OCI-LY7 (cell line): Measurements from ENCODE around the gene CHODL. TPM values are rescaled to one million over a fixed set of nuclear protein-coding genes. Genes with fewer than 3 reads are reported as not detected.

Experiments
- Bru-seq: library from RNA; stranded (reverse); fragments of 400-500 nt; gene quantifications from one replicate; lab custom pipeline; 2021; lab: Mats Ljungman, UMichigan
- BruChase-seq, 2 experiments: library from RNA; stranded (reverse); fragments of 400-500 nt; gene quantifications; one replicate each; lab custom pipeline; 2021; lab: Mats Ljungman, UMichigan
- BruUV-seq: library from RNA; stranded (reverse); fragments of 400-500 nt; replicated peaks from 2 replicates; lab custom pipeline; 2021; lab: Mats Ljungman, UMichigan
- CTCF ChIA-PET: fragments of 300-600 bp; sonication (Branson Sonifier 250); formaldehyde crosslinking; loops from one replicate; lab custom pipeline; 2022; ENCODE audit warnings: antibody characterized with exemption; ENCODE audit not compliant: unreplicated experiment; lab: Charles Lee
- POLR2A ChIA-PET: fragments of 300-600 bp; sonication (Branson Sonifier 250); formaldehyde crosslinking; loops from one replicate; lab custom pipeline; 2022; ENCODE audit warnings: antibody characterized with exemption; lab: Charles Lee
- DNase-seq: peaks from one replicate; pipeline ENCODE4 v3.0.0-alpha.2; 2015; ENCODE audit warnings: low spot score
- H2AFZ ChIP-seq: fragments of 200-600 bp; sonication (generic), shearing (Covaris generic); 2 replicates; pipeline ENCODE4 v1.6.1; 2014; ENCODE audit warnings: mild to moderate bottlenecking, antibody characterized with exemption, low read length, moderate library complexity
- H3K27ac ChIP-seq: fragments of 200-600 bp; sonication (generic); 2 replicates; pipeline ENCODE4 v1.5.1; 2014; ENCODE audit warnings: mixed run types, low read depth, mild to moderate bottlenecking, moderate library complexity, low read length, inconsistent platforms; ENCODE audit not compliant: poor library complexity, severe bottlenecking
- H3K36me3 ChIP-seq: fragments of 200-600 bp; sonication (generic); 2 replicates; pipeline ENCODE4 v1.6.1; 2014; ENCODE audit warnings: mild to moderate bottlenecking, antibody characterized with exemption, low read length, moderate library complexity, mixed read lengths; ENCODE audit not compliant: insufficient read depth
- H3K4me1 ChIP-seq: fragments of 200-600 bp; sonication (generic); 2 replicates; pipeline ENCODE4 v1.5.1; 2014; ENCODE audit warnings: mild to moderate bottlenecking, low read length; ENCODE audit not compliant: insufficient read depth, poor library complexity, severe bottlenecking
- H3K4me2 ChIP-seq: fragments of 200-600 bp; sonication (generic); 2 replicates; pipeline ENCODE4 v1.6.1; 2014; ENCODE audit warnings: mild to moderate bottlenecking, low read length
- H3K4me3 ChIP-seq: fragments of 200-600 bp; sonication (generic); 2 replicates; pipeline ENCODE4 v1.5.1; 2014; ENCODE audit warnings: mild to moderate bottlenecking, low read depth, low read length; ENCODE audit not compliant: poor library complexity, severe bottlenecking
- H3K79me2 ChIP-seq: fragments of 200-600 bp; sonication (generic); 2 replicates; pipeline ENCODE4 v1.6.1; 2016; ENCODE audit warnings: low read depth, mild to moderate bottlenecking, low read length, moderate library complexity, mixed read lengths; ENCODE audit not compliant: insufficient read depth
- H3K9me2 ChIP-seq: fragments of 200-600 bp; sonication (generic); 2 replicates; pipeline ENCODE4 v1.6.1; 2016; ENCODE audit warnings: mild to moderate bottlenecking, low read length, mixed read lengths; ENCODE audit not compliant: insufficient read depth
- H3K9me3 ChIP-seq: fragments of 200-600 bp; sonication (generic); 2 replicates; pipeline ENCODE4 v1.6.1; 2014; ENCODE audit warnings: mild to moderate bottlenecking, mixed run types, low read length, mixed read lengths
- H4K20me1 ChIP-seq: fragments of 200-600 bp; sonication (generic); 2 replicates; pipeline ENCODE4 v1.6.1; 2014; ENCODE audit warnings: mild to moderate bottlenecking, antibody characterized with exemption, low read length, moderate library complexity, mixed read lengths; ENCODE audit not compliant: insufficient read depth
- CTCF ChIP-seq: fragments of 200-600 bp; sonication (generic); conservative IDR thresholded peaks from 2 replicates; pipeline ENCODE4 v1.5.1; 2014; ENCODE audit warnings: mild to moderate bottlenecking, antibody characterized with exemption, low read length, moderate library complexity, mixed read lengths
- EZH2phosphoT487 ChIP-seq: fragments of 200-600 bp; sonication (generic); IDR thresholded peaks from 2 replicates; pipeline ENCODE4 v1.6.1; 2018; ENCODE audit warnings: low read depth, borderline replicate concordance, mild to moderate bottlenecking, mixed run types, antibody characterized with exemption, low read length, moderate library complexity, mixed read lengths
- intact Hi-C: fragments of 100-400 bp; cut with micrococcal nuclease; formaldehyde crosslinking; loops from one replicate; pipeline ENCODE4 v1.10.0; 2022; ENCODE audit not compliant: unreplicated experiment
- long read RNA-seq: library from polyadenylated mRNA; stranded (forward); transcript quantifications from one replicate; pipeline ENCODE4 v2.0.0, GENCODE V29; 2022
- total RNA-seq, 2 experiments: library from RNA; depleted of rRNA in 1 of 2; stranded (reverse); fragments of >200 nt in 1 of 2; shearing (Covaris generic) in 1 of 2; gene quantifications; 2 replicates each; pipeline ENCODE4 v1.2.3, GENCODE V29; 2014 to 2022

CHODL gene
- total RNA-seq (2014; rRNA removed; shearing (Covaris generic)) (not detected in 2 replicates), total RNA-seq (2022) (not detected in 2 replicates), Bru-seq, nascent RNA (percentile 17 among the genes with signal in this experiment), BruChase-seq, experiment 1, labeled RNA remaining after a 6-hour chase (percentile 28 among the genes with signal in this experiment), BruChase-seq, experiment 2, labeled RNA remaining after a 2-hour chase (percentile 27 among the genes with signal in this experiment)
- long read RNA-seq = 0 reads

- Histone ChIP-seq H3K36me3 (no peaks in the 10 kb centered on the region), H3K9me2 (no peaks in the 10 kb centered on the region), H3K27ac (no peak within 1 kb of the TSS), H3K4me1 (no peaks in the 10 kb centered on the region), H2AFZ (no peak within 1 kb of the TSS), H3K79me2 (no peaks in the 10 kb centered on the region), H3K4me3 (no peak within 1 kb of the TSS), H3K9me3 (no peaks in the 10 kb centered on the region), H3K4me2 (no peak within 1 kb of the TSS), H4K20me1 (no peaks in the 10 kb centered on the region)
- intact Hi-C loops = no loop called here
- TF ChIP-seq EZH2phosphoT487 = no peak
- TF ChIP-seq CTCF = no peak
- ChIA-PET CTCF (no interaction called here), POLR2A (interaction anchor here (0.7 kb wide), 1 partner anchor 304 kb away, joined by 3 read pairs; no protein-coding TSS in a partner anchor)
- DNase-seq = no peak
- BruUV-seq = no TSS peak
Observed at GRCh38 chr21:18244671-18245463, at the start of gene CHODL. Gene CHODL, plus strand, starts transcription at chr21:18244833. Its CDS starts 391 bp downstream, at chr21:18245224.

GRCh38 chr21:18204931-18205330 is 39.7 kb upstream of the CHODL start:
- Histone ChIP-seq H3K4me3 (no peak overlapping the region), H3K4me2 (no peak overlapping the region), H2AFZ (no peak overlapping the region), H3K9me3 (no peaks in the 10 kb centered on the region), H3K79me2 (no peaks in the 10 kb centered on the region), H3K36me3 (no peaks in the 10 kb centered on the region), H3K4me1 (no peaks in the 10 kb centered on the region), H3K27ac (no peak overlapping the region), H3K9me2 (no peaks in the 10 kb centered on the region), H4K20me1 (no peaks in the 10 kb centered on the region)
- intact Hi-C loops = no loop called here
- CTCF ChIA-PET = no interaction called here
- TF ChIP-seq EZH2phosphoT487 = no peak
- TF ChIP-seq CTCF = no peak
- no TSS peak for BruUV-seq
- DNase-seq = no peak
- POLR2A ChIA-PET = interaction anchor here (0.5 to 1.5 kb wide), 2 partner anchors 9 to 988 kb away, joined by 3 read pairs; no protein-coding TSS in a partner anchor
